Activated CD4-positive, alpha-beta T cell treated with anti-CD3 and anti-CD28 coated beads, Interleukin-2, amount 50 U/mL, for 24 hours (primary cell): Measurements from ENCODE around the gene ZBTB18.
"Not testable (repeated sequence)": the region's sequence is repeated elsewhere in the genome, so short reads cannot be mapped to it uniquely, and the experiment has no call there.

Experiments
- DNase-seq, 2 donors: peaks; one replicate each; pipeline ENCODE4 v3.0.0-alpha.2; 2020; ENCODE audit warnings: low read depth in 1 of 2, low spot score in 1 of 2

The ZBTB18 gene

GRCh38 chr1:244050835-244051444 lies at the start of gene ZBTB18:
Gene ZBTB18, plus strand, starts transcription at chr1:244051283. Its CDS starts 149 bp downstream, at chr1:244051432.
- DNase-seq: no peak

GRCh38 chr1:244002721-244003120 lies 48.4 kb upstream of the ZBTB18 start:
- no peak for DNase-seq

DNA sequence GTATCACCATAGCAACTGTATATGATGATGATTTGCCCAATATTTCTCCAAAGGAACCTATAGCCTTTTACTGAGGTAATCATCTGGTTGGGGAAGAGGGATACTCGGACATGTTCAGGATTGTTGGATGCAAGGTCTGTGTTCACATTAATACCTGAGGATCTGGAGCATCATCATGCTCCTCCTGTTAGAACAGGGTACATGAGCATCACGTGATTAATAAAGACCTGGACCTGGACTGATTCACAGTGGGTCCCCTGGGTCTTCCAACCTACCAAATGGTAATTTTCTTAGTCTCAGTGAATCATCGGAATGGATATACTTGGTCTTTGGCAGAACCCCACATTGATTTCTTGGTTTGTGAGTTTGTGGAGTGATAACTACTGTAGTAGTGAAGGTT lies 45.6 kb upstream of the ZBTB18 start:
- no peak for DNase-seq

DNA sequence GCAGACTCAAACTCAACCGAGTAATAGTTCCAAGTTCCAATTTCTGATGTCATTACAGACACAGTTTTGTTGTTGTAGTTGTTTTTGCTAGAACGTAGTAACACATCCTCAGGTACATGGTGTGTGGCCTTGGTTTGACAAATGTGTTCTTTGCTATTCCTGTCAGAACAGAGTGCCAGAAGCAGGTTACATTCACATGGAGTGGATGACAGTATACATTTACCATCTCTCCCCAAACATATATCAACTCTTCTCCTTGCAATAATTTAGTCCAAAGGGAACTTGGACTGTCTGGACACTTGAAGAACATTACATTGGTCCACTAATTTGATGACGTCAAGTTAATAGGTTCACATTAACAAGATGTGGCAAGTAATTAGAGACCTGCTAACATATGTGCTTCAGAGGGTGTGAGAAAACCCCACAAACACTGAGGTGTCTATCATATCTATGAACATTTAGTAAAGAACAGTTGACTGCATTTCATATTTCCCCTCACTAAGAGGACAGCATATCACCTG lies 44.6 kb upstream of the ZBTB18 start:
- no peak for DNase-seq

- DNase-seq: no peak
Measured at GRCh38 chr1:244006961-244007360, 44.1 kb upstream of the ZBTB18 start.

GRCh38 chr1:244010191-244010590 lies 40.9 kb upstream of the ZBTB18 start:
- DNase-seq: peak in 1 of 2 donors; percentile 31

DNA sequence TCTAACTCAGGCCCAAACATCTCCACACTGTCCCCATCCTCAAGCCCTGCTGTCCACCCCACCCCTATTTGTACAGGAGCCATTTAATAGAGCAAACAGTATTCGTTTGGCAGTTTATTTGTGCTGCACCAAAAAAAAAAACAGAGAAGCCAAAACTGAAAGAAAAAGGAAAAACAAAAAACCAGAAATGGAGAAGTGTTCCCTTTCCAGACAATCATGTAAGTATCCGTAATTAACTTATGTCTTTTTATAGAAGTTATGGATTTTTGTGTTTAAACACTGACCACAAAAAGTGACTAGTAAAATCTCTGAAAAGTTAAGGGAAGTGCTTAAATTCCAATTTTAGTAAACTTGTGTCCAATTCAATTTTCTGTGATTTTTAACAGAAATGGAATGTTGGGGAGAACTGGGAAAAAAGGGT lies 40.4 kb upstream of the ZBTB18 start:
- DNase-seq: no peak

DNA sequence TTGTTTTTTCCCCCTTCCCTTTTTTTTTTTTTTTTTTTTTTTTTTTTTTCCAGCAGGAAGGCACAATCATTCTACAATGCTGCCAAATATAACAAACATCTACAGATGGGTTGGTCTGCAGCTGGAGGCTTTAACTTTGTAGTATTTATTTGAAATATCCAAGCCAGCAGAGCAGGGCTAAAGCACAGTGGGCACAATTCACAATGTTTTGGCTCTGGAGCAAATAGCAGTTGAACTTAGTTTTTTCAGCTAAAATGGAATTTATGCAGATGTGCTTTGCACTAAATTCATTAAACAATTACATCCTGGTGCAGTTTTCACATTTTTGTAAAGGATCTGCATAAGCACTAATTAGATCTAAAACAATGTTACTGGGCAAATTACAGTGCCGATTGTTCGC lies 39.8 kb upstream of the ZBTB18 start:
- DNase-seq: no peak

DNA sequence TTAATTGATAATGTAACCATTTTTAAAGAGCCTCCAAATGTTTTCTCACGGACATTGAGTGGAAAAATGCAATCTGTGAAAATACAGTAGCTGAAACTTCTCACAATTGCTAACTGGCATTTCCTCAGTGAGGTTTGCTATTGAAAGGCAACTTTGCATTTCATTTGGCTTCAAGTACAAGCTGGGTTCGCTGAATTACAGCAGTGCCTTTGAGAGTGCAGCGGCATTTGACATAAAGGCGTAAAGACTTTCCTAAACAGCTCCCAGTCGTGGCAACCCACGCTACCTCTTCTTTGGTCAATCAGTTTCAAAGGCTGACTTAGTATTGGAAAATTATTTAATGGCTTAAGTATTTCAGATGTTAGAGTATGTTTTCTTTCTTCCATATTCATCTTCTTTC lies 39.3 kb upstream of the ZBTB18 start:
- no peak for DNase-seq

- no peak for DNase-seq
Measured at GRCh38 chr1:244012202-244012601, 38.9 kb upstream of the ZBTB18 start.

DNA sequence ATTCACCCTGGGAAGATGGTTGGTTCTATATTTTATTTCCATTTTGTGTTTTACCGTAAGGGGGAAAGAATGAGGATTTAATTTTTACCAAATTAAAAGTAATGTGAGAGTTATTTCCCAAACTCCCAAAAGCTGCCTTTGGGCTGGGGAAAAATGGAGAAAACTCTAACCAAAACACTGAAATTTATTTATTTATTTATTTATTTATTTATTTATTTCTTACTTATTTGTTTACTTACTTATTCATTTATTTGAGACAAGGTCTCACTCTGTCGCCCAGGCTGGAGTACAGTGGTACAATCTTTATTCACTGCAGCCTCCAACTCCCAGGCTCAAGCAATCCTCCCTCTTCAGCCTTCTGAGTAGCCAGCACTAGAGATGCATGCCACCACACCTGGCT lies 38.0 kb upstream of the ZBTB18 start:
- no peak for DNase-seq

DNA sequence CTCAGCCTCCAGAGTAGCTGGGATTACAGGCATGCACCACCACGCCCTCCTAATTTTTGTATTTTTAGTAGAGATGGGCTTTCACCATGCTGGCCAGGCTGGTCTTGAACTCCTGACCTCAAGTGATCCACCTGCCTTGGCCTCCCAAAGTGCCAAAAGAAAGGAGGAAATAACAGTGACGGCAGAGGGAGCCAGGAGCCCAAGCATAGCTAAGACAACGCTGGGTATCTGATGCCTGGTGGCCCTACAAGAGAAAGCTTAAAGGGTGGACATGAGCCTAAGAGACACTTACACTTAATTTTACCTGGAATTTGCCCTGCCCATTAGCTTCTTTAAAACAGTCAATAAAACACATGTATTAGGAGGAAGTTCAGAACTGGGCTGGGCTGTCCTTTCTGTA lies 36.2 kb upstream of the ZBTB18 start:
- not testable (repeated sequence) for DNase-seq

DNA sequence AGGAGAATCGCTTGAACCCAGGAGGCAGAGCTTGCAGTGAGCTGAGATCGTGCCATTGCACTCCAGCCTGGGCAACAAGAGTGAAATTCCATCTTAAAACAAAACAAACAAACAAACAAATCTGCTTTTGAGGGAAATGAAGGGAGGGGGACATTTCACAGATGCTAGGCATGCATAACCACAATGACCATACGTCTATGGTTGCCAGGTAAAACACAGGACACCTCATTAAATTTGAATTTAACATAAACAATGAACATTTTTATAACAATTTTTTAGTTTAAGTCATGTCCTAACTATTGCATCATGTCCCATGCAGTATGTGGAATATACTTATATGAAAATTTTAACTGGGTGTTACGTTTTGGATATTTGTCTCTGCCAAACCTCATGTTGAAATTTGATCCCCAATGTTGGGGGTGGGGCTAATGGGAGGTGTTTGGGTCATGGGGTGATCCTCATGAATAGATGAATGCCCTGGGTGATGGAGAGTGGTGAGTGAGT lies 31.0 kb upstream of the ZBTB18 start:
- no peak for DNase-seq

GRCh38 chr1:244021427-244021826 lies 29.7 kb upstream of the ZBTB18 start:
- no peak for DNase-seq

GRCh38 chr1:244022311-244022710 lies 28.8 kb upstream of the ZBTB18 start:
- no peak for DNase-seq

- DNase-seq: no peak
Measured at GRCh38 chr1:244022864-244023440, 28.1 kb upstream of the ZBTB18 start.

GRCh38 chr1:244027491-244028145 lies 23.5 kb upstream of the ZBTB18 start:
- DNase-seq: no peak

- no peak for DNase-seq
Measured at GRCh38 chr1:244028701-244029100, 22.4 kb upstream of the ZBTB18 start.

DNA sequence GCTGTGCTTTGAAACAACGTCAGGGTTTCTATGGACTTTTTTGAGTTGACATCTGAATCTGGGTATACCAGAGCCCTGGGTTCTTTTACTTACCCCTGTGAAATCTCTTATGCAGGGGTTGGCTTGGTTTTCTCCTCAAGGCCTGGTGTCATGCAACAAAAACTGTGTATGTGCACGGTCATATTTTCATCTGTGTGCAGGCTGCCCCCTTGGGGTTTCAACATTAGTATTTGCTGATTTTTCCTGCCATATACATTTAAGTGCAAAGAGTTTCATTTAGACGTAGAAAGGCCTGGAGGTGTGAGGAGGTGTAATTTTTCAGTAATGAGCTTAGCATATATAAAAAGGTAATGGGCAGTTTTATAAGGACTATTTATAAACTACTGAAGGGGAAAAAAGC lies 22.0 kb upstream of the ZBTB18 start:
- no peak for DNase-seq

- DNase-seq: no peak
Measured at GRCh38 chr1:244030481-244031040, 20.5 kb upstream of the ZBTB18 start.

DNA sequence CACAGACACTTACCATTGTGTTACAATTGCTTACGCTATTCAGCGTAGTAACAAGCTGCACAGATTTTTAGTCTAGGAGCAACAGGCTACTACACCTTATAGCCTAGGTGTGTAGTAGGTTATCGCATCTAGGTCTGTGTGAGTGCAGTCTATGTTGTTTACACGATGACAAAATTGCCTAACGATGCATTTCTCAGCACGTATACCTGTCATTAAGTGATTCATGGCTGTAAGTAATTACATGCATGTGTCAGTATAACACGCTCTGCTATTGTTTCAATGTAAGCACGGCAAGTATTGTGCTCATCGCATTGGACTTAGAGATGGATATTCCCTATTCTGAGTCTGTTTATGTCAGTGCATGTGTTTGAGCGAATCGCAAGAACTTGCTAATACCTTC lies 15.7 kb upstream of the ZBTB18 start:
- no peak for DNase-seq

DNA sequence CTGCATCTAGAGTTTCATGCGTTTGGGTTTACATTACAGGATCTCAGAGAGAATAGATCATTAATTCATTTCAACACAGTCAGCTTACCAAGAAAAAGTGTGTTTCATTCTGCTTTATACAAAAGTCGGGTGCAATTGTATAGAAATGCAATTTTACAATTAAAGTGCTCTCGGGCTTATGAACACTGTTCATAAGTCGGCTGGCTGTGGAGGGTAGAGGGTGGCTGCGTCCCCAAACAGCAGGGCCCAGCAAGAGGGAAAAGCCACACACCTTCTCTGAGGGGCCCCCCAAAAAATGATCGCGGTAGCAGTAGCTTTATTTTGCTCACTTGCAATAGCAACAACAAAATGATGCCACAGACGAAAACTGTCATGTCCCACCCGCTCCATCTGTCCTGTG lies 13.8 kb upstream of the ZBTB18 start:
- DNase-seq: no peak
